RWPE1 (cell line): ENCODE data around the gene SLC7A6.
A peak's percentile ranks its signal among the peaks of the same experiment; 100 is the strongest.

Experiments
- CTCF ChIA-PET: fragments of 350-600 bp; sonication (Branson Sonifier 250); formaldehyde crosslinking; extraction: SDS; loops from one replicate; lab custom pipeline; 2021; lab: Yijun Ruan, JAX
- POLR2A ChIA-PET: fragments of 400-600 bp; formaldehyde crosslinking; extraction: SDS; loops from one replicate; lab custom pipeline; 2020; ENCODE audit warnings: antibody characterized with exemption; ENCODE audit not compliant: low non-redundant PET; lab: Yijun Ruan, JAX
- DNase-seq: peaks from one replicate; pipeline ENCODE4 v3.0.0; 2012; ENCODE audit warnings: low spot score
- H3K27ac ChIP-seq: fragments of 450-650 bp; 2 replicates; pipeline ENCODE4 v1.5.1; 2017
- TF ChIP-seq, protein P1 (sequence below): fragments of 450-650 bp; conservative IDR thresholded peaks from 2 replicates; pipeline ENCODE4 v1.5.1; 2017; ENCODE audit warnings: low read depth, mild to moderate bottlenecking

The SLC7A6 gene

DNA sequence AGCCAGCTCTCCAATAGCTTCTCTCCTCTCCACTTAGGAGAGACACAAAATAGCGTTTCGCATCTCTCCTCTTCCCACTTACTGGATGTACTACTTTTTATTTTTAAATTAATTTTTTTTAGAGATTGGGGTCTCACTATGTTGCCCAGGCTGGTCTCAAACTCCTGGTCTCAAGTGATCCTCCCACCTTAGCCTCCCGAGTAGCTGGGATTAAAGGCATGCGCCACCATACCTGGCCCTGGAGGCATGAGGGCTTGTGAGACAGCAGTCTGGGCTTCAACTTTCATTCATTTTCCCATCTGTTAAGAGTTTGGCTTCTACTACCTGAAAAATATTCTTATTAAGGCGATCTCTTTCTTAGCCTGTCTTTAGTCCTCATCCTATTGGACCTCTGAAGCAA lies 28.1 kb downstream of the SLC7A6 start:
- DNase-seq = no peak
- H3K27ac ChIP-seq = no peak overlapping the region
- TF ChIP-seq, protein P1, sequence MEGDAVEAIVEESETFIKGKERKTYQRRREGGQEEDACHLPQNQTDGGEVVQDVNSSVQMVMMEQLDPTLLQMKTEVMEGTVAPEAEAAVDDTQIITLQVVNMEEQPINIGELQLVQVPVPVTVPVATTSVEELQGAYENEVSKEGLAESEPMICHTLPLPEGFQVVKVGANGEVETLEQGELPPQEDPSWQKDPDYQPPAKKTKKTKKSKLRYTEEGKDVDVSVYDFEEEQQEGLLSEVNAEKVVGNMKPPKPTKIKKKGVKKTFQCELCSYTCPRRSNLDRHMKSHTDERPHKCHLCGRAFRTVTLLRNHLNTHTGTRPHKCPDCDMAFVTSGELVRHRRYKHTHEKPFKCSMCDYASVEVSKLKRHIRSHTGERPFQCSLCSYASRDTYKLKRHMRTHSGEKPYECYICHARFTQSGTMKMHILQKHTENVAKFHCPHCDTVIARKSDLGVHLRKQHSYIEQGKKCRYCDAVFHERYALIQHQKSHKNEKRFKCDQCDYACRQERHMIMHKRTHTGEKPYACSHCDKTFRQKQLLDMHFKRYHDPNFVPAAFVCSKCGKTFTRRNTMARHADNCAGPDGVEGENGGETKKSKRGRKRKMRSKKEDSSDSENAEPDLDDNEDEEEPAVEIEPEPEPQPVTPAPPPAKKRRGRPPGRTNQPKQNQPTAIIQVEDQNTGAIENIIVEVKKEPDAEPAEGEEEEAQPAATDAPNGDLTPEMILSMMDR = no peak
- CTCF ChIA-PET = interaction anchor here (1.8 kb wide), 1 partner anchor 29 kb away, joined by 7 read pairs; the partner anchor contains the start of gene SLC7A6
- POLR2A ChIA-PET = no interaction called here

DNA sequence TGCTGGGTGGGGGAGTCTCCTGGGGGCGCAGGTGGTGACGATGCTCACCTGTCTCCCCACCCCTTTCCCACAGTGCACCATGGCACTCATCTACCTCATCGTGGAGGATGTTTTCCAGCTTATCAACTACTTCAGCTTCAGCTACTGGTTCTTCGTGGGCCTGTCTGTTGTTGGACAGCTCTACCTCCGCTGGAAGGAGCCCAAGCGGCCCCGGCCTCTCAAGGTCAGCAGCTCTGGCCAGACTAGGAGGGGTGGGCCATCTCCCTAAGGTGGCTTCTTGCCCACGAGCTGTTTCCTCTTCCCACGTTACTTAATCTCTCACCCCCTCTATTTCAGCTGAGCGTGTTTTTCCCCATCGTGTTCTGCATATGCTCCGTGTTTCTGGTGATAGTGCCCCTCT lies 32.0 kb downstream of the SLC7A6 start:
- peak overlapping the region; percentile 47 for H3K27ac ChIP-seq
- TF ChIP-seq, protein P1 = no peak
- POLR2A ChIA-PET = interaction anchor here (0.7 kb wide), 1 partner anchor 14 kb away, joined by 6 read pairs; the partner anchor contains the start of genes PRMT7 and SLC7A6OS
- DNase-seq = no peak
- CTCF ChIA-PET = no interaction called here

DNA sequence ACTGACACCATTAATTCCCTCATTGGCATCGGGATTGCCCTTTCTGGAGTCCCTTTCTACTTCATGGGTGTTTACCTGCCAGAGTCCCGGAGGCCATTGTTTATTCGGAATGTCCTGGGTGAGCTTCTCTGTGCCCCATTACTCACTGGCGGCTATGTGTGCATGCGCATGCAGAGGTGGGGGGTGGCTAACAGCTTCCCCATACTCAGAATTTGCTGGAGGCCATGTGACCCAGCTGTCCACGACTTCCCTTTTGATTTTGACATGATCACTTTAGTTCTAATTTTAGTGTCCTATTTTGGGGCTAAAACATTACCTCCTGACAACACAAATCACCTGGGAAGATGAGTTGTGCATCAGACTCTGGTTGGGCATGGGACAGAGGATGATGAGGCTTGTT lies 32.4 kb downstream of the SLC7A6 start:
- H3K27ac ChIP-seq = peak overlapping the region; percentile 47
- DNase-seq = no peak
- CTCF ChIA-PET = interaction anchor here (0.9 kb wide), 1 partner anchor 35 kb away, joined by 3 read pairs; no protein-coding TSS in a partner anchor
- POLR2A ChIA-PET = no interaction called here
- TF ChIP-seq, protein P1 = no peak

DNA sequence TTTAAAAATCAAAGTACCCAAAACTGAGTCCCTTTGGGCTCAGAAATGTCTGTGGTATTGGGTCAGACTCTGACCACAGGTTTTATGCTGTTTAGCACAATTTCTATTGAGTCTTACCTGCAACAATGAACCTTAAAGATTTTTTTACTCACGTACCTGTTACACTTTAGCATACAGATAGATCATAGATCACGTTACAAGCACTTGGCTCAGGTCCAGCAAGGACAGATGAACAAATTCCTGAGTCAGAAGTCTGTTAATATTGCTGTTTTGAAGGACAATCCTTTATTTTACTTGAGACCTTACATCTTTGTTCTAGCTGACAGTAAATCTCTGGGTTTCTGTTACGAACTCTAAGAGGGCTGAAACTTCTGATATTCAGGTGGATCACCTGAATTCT lies 33.6 kb downstream of the SLC7A6 start:
- DNase-seq = no peak
- ChIA-PET POLR2A (no interaction called here), CTCF (interaction anchor here (1.8 kb wide), 1 partner anchor 34 kb away, joined by 8 read pairs; the partner anchor contains the start of gene SLC7A6)
- peak overlapping the region; percentile 92 for H3K27ac ChIP-seq
- TF ChIP-seq, protein P1 = no peak

DNA sequence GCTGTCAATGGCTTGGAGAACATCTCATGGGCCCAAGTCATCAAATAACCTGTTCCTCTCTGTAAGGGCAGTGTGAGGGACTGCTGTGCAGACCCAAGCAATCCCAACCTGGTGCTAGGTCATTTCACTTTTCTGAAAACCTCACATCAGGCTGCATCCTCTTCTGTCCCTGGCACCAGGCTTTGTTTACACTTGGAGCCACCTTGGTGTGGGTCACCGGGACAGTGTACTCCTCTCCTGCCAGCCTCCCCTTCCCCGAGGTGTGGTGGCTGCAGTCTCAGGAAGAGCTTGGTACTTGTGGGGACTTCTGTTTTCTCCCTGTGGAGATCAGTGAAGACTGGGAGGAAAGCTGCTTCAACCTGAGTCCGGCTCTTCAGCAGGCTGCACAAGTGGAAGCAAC lies 34.0 kb downstream of the SLC7A6 start:
- POLR2A ChIA-PET = no interaction called here
- CTCF ChIA-PET = interaction anchor here (1.8 kb wide), 1 partner anchor 34 kb away, joined by 8 read pairs; the partner anchor contains the start of gene SLC7A6
- peak overlapping the region; percentile 92 for H3K27ac ChIP-seq
- TF ChIP-seq, protein P1 = no peak
- DNase-seq = no peak

DNA sequence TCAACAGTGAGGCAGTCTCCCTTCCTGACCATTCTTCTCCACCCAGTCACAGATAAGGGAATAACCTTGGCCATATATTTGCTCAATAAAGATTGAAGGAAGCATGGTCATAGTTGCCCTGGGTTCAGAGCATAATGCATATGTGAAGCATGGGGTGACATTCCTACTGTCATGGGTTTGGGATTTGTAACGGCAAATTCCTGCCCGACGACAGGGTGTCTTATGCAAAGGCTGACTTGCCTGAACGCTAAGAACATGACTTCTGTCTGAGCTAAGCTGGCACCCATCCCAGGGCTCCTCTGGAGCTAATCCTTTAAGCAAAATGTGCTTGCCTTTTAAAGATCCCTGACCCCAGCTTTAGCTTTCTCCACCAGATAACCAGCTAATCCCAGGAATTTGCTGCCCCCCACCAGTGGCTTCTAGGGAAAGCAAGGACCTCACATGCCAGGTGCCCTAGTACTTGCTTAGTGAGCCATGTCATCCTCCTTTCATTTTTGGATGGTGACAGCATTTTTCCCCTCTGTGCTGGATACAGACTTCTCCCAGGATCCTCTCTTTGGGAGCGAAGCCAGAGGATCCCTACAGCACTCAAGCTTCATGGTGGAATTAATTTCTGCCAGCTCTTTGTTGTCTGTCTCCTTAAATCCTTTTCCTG lies 34.7 kb downstream of the SLC7A6 start:
- peak overlapping the region; percentile 92 for H3K27ac ChIP-seq
- TF ChIP-seq, protein P1 = no peak
- peak; percentile 45 for DNase-seq
- CTCF ChIA-PET = interaction anchor here (1.2 to 1.8 kb wide), 2 partner anchors 30 to 35 kb away, joined by 3 to 8 read pairs; partner anchors contain the start of gene SLC7A6
- POLR2A ChIA-PET = interaction anchor here (0.5 to 1.2 kb wide), 2 partner anchors 10 to 12 kb away, joined by 3 to 6 read pairs; partner anchors contain the start of genes PRMT7 and SLC7A6OS
